Adrenal gland (tissue), 5 donors: ENCODE data around the gene SUFU.

Experiments used
- CTCF ChIP-seq, 6 experiments: fragments of 450-650 bp in 4 of 6; fragments of 200-600 bp in 2 of 6; sonication (generic) in 1 of 6; IDR thresholded peaks; 1 replicate in 5 of 6; 2 replicates in 1 of 6; pipeline versions ENCODE4 v1.5.1 to v1.8.0; 2016 to 2021; ENCODE audit warnings: antibody characterized with exemption in 6 of 6, mild to moderate bottlenecking in 2 of 6, moderate library complexity in 1 of 6
- POLR2A ChIP-seq, 2 donors: fragments of 450-650 bp; IDR thresholded peaks; one replicate each; pipeline ENCODE4 v1.6.1; 2017; ENCODE audit warnings: antibody characterized with exemption in 2 of 2, mild to moderate bottlenecking in 2 of 2, moderate library complexity in 1 of 2
- donor health status: DM: no; HTN: no; CAD: no.

GRCh38 chr10:102643336-102644065, 139.7 kb downstream of the SUFU start:
- TF ChIP-seq CTCF (IDR thresholded peaks at IDR 0.05) (no peak), POLR2A (IDR thresholded peaks at IDR 0.05) (peak; percentile 22 to 85)
